Measurements from ENCODE around the gene REV1. TPM values are rescaled to one million over a fixed set of nuclear protein-coding genes. Genes with fewer than 3 reads are reported as not detected.
A peak's percentile ranks its signal among the peaks of the same experiment; 100 is the strongest.

Gene REV1
- total RNA-seq, 1 experiment from 2014 or later: 34.1 TPM

- no peak for DNase-seq (ENCODE audit: low spot score)
Observed at GRCh38 chr2:99450199-99450598, 39.6 kb downstream of the REV1 start.

- DNase-seq (ENCODE audit: low spot score): peak; percentile 49
Observed at GRCh38 chr2:99448556-99448955, 41.3 kb downstream of the REV1 start.

GRCh38 chr2:99445065-99445464 is 44.8 kb downstream of the REV1 start:
- no peak for DNase-seq (ENCODE audit: low spot score)

- no peak for DNase-seq (ENCODE audit: low spot score)
Observed at GRCh38 chr2:99444222-99444621, 45.6 kb downstream of the REV1 start.

GRCh38 chr2:99442837-99443236 is 47.0 kb downstream of the REV1 start:
- DNase-seq (ENCODE audit: low spot score): no peak

- DNase-seq (ENCODE audit: low spot score): no peak
Observed at GRCh38 chr2:99439971-99440505, 49.8 kb downstream of the REV1 start.

- DNase-seq (ENCODE audit: low spot score): no peak
Observed at GRCh38 chr2:99436874-99437273, 52.9 kb downstream of the REV1 start.

- DNase-seq (ENCODE audit: low spot score): no peak
Observed at GRCh38 chr2:99433340-99433739, 56.5 kb downstream of the REV1 start.

GRCh38 chr2:99431587-99432275 is 58.1 kb downstream of the REV1 start:
- no peak for DNase-seq (ENCODE audit: low spot score)

GRCh38 chr2:99430614-99431291 is 59.1 kb downstream of the REV1 start:
- peak; percentile 4 for DNase-seq (ENCODE audit: low spot score)

- peak; percentile 23 for DNase-seq (ENCODE audit: low spot score)
Observed at GRCh38 chr2:99425022-99425421, 64.8 kb downstream of the REV1 start.

GRCh38 chr2:99424371-99424770 is 65.4 kb downstream of the REV1 start:
- no peak for DNase-seq (ENCODE audit: low spot score)

GRCh38 chr2:99422599-99422998 is 67.2 kb downstream of the REV1 start:
- no peak for DNase-seq (ENCODE audit: low spot score)

- DNase-seq (ENCODE audit: low spot score): no peak
Observed at GRCh38 chr2:99421469-99421868, 68.3 kb downstream of the REV1 start.

GRCh38 chr2:99420751-99421299 is 69.0 kb downstream of the REV1 start:
- peak; percentile 21 for DNase-seq (ENCODE audit: low spot score)

GRCh38 chr2:99420031-99420430 is 69.8 kb downstream of the REV1 start:
- DNase-seq (ENCODE audit: low spot score): peak; percentile 26

GRCh38 chr2:99417396-99417795 is 72.4 kb downstream of the REV1 start:
- DNase-seq (ENCODE audit: low spot score): no peak

GRCh38 chr2:99414566-99414965 is 75.3 kb downstream of the REV1 start:
- no peak for DNase-seq (ENCODE audit: low spot score)

- no peak for DNase-seq (ENCODE audit: low spot score)
Observed at GRCh38 chr2:99410276-99410675, 79.5 kb downstream of the REV1 start.

- no peak for DNase-seq (ENCODE audit: low spot score)
Observed at GRCh38 chr2:99406137-99406536, 83.7 kb downstream of the REV1 start.

GRCh38 chr2:99404797-99405669 is 84.8 kb downstream of the REV1 start:
- no peak for DNase-seq (ENCODE audit: low spot score)
